Hepatic stellate cell (primary cell): ENCODE measurements around the gene ZBTB38.

Experiments
- DNase-seq: peaks from one replicate; pipeline ENCODE4 v3.0.0; 2011; ENCODE audit warnings: low spot score

Gene ZBTB38

GRCh38 chr3:141337523-141337854 lies 30.8 kb upstream of the ZBTB38 start:
- no peak for DNase-seq

- DNase-seq: no peak
Measured at GRCh38 chr3:141337991-141338390, 30.3 kb upstream of the ZBTB38 start.

GRCh38 chr3:141338881-141339280 lies 29.4 kb upstream of the ZBTB38 start:
- DNase-seq: no peak

GRCh38 chr3:141341536-141341935 lies 26.8 kb upstream of the ZBTB38 start:
- no peak for DNase-seq

- no peak for DNase-seq
Measured at GRCh38 chr3:141342386-141342785, 25.9 kb upstream of the ZBTB38 start.

- no peak for DNase-seq
Measured at GRCh38 chr3:141343077-141343476, 25.2 kb upstream of the ZBTB38 start.

GRCh38 chr3:141343865-141344271 lies 24.4 kb upstream of the ZBTB38 start:
- DNase-seq: no peak

GRCh38 chr3:141345528-141345927 lies 22.8 kb upstream of the ZBTB38 start:
- no peak for DNase-seq

- DNase-seq: no peak
Measured at GRCh38 chr3:141346007-141346406, 22.3 kb upstream of the ZBTB38 start.

- no peak for DNase-seq
Measured at GRCh38 chr3:141346418-141346817, 21.9 kb upstream of the ZBTB38 start.

- no peak for DNase-seq
Measured at GRCh38 chr3:141346839-141347238, 21.5 kb upstream of the ZBTB38 start.

- no peak for DNase-seq
Measured at GRCh38 chr3:141348837-141349236, 19.5 kb upstream of the ZBTB38 start.

- no peak for DNase-seq
Measured at GRCh38 chr3:141349711-141350110, 18.6 kb upstream of the ZBTB38 start.

GRCh38 chr3:141350666-141351065 lies 17.6 kb upstream of the ZBTB38 start:
- no peak for DNase-seq

GRCh38 chr3:141352262-141352984 lies 15.9 kb upstream of the ZBTB38 start:
- DNase-seq: no peak

GRCh38 chr3:141353652-141354495 lies 14.4 kb upstream of the ZBTB38 start:
- no peak for DNase-seq

- no peak for DNase-seq
Measured at GRCh38 chr3:141354517-141354916, 13.8 kb upstream of the ZBTB38 start.

GRCh38 chr3:141355242-141355641 lies 13.1 kb upstream of the ZBTB38 start:
- DNase-seq: no peak

- DNase-seq: no peak
Measured at GRCh38 chr3:141356046-141356445, 12.3 kb upstream of the ZBTB38 start.

GRCh38 chr3:141360888-141361598 lies 7.3 kb upstream of the ZBTB38 start:
- peak; percentile 72 for DNase-seq

- no peak for DNase-seq
Measured at GRCh38 chr3:141362736-141363135, 5.6 kb upstream of the ZBTB38 start.

GRCh38 chr3:141365201-141365600 lies 3.1 kb upstream of the ZBTB38 start:
- no peak for DNase-seq
